Pulmonary artery endothelial cell (primary cell): ENCODE data around the gene AGK. TPM values are rescaled to one million over a fixed set of nuclear protein-coding genes. Genes with fewer than 3 reads are reported as not detected.

ENCODE experiments used
- DNase-seq: peaks from one replicate; pipeline ENCODE4 v3.0.0-alpha.2; 2011; ENCODE audit warnings: low read depth, low spot score
- total RNA-seq: library from RNA; depleted of rRNA; stranded (reverse); fragments of >200 nt; gene quantifications from 2 replicates; pipeline ENCODE4 v1.2.3, GENCODE V29; 2014

AGK gene
- total RNA-seq, 1 donor from 2014 or later, result 28.5 TPM

GRCh38 chr7:141704112-141704511 is 152.9 kb downstream of the AGK start:
- DNase-seq, result no peak

DNA sequence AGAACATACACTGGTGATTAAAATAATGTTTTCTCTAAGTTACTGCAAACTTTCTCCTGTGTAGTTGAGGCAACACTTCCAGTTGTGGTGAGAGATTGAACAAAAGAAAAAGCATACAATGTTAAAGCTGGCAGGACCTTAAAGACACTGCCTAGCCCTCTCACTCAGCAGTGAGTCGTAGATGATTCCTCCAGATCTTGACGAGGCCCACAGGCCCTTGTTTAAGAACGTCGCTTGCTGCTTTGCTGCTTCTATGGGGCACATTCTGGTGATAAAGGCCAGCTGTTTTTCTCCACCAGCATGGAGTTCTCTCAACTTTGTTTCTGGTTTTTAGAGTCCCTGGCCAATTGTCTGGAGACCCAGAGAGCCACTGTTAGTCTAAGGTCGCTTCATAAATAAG is 153.5 kb downstream of the AGK start:
- DNase-seq, result no peak

Other genes starting within 250 kb of the AGK start
- 33.9 and 38.3 TPM in 2 replicates for gene DENND11, start 150.8 kb downstream of the AGK start, total RNA-seq
- not detected in 2 replicates for gene WEE2, start 156.9 kb downstream of the AGK start, total RNA-seq
- gene SSBP1, start 186.9 kb downstream of the AGK start, total RNA-seq, result 200 and 204 TPM in 2 replicates
- gene TAS2R3, start 212.7 kb downstream of the AGK start, total RNA-seq, result 0.46 and 1.3 TPM in 2 replicates
- gene TAS2R4, start 225.3 kb downstream of the AGK start, total RNA-seq, result 0.33 and 0.85 TPM in 2 replicates
- gene TAS2R5, start 238.8 kb downstream of the AGK start, total RNA-seq, result 0.53 and 0.74 TPM in 2 replicates